ENCODE measurements around the gene OR10K1.

Gene OR10K1

DNA sequence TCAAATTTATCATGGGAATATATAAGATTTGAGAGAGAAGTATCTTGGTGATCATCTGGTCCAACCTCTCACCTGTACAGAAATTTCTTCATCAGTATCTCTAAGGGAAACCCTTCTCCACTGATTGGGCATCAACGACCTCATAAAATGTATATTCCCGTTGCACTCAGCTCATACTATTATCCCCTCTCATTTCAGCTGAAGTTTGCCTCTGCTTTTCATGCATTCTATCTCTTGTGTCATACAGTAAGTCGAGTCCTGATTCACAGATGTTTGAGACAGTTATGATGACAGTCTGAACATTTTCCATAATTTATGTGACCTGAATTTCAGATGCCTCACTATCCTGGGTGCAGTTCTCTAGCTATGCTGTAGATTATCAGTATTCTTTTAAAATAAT, 31.4 kb downstream of the OR10K1 start:
- Mint-ChIP-seq H3K27me3 (peaks cover 7% of the 10 kb centered on the region), H3K4me3 (no peak overlapping the region), H3K9me3 (no peaks in the 10 kb centered on the region), H3K4me1 (no peaks in the 10 kb centered on the region), H3K36me3 (ENCODE audit: low read depth) (no peaks in the 10 kb centered on the region), H3K27ac (no peak overlapping the region)
- DNase-seq (no peak), ATAC-seq (no peak)

DNA sequence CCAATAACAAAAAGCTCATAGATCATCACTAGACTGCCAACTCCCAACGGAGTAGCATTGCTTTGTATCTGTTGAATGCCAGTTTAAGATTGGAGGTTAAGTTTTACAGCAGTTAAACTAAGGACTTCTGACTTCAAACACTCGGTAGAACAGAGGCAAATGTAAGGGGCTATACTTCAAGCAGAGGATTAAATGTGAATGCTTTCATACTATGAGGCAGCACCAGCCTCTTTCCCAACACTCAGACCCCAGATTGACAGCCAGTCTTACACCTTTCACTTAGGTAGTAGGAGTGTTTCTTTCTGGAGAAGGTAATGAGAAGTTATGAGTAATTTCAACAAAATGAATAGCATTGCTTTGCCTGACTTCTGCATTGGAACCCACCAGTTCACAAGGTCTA, 33.2 kb downstream of the OR10K1 start:
- ATAC-seq, result no peak
- Mint-ChIP-seq H3K27ac (no peak overlapping the region), H3K9me3 (no peaks in the 10 kb centered on the region), H3K36me3 (ENCODE audit: low read depth) (no peaks in the 10 kb centered on the region), H3K4me3 (no peak overlapping the region), H3K4me1 (no peaks in the 10 kb centered on the region), H3K27me3 (peaks cover 5% of the 10 kb centered on the region)
- DNase-seq, result no peak

DNA sequence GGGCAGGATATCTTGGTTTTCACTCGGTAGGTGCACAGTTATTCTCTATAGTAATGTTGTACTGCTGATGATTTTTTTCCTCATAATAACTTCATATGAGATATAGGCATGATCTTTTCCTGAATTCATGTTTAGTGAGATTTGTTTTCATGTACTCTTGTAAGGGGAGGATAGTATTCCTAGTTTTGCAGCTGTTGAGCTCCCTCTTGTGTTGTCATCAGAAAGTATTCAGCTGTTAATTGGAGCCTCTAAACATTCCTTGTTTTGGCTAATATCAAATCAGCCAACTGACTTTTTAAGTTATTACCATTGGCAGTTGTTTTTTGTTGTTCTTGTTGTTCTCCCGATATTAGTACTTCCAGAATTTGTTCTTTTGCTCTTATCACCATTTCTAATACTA, 34.7 kb downstream of the OR10K1 start:
- H3K36me3 Mint-ChIP-seq (ENCODE audit: low read depth), result no peaks in the 10 kb centered on the region

DNA sequence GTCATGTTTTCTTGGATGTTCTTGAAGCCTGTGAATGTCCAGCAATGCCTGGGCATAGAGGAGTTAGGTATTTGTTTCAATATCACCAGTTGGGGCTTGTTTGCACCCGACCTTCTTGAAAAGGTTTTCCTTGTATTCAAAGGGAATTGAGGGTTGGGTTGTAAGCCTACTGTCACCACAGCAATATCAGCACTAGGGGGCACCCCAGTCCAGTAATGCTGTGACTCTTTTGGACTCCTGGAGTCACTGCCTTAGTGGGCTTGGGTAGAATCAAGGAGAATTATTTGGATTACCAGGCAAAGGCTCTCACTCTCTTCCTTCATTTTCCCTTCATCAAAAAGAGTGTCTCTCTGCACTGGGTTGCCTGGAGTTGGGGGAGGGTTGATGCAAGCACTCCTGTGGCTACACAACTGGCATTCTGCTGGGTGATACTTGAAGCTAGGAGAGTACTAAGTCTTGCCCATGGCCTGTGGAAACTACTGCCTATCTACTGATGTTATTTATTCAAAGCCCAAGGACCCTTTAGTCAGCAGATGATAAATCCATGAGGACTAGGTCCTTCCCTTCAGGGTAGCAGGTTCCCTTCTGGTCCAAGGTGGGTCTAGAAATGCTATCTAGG, 44.8 kb downstream of the OR10K1 start:
- ATAC-seq (no peak), DNase-seq (peak; percentile 37)
- H3K27me3 Mint-ChIP-seq, result peaks cover 15% of the 10 kb centered on the region
- no peaks in the 10 kb centered on the region for H3K36me3 Mint-ChIP-seq (ENCODE audit: low read depth)
- no peaks in the 10 kb centered on the region for H3K4me1 Mint-ChIP-seq
- no peak overlapping the region for H3K4me3 Mint-ChIP-seq
- peaks cover 7% of the 10 kb centered on the region for H3K9me3 Mint-ChIP-seq
- no peak overlapping the region for H3K27ac Mint-ChIP-seq

More for the DNA sequence above, 34.7 kb downstream of the OR10K1 start:
- Mint-ChIP-seq H3K27me3 (peaks cover 7% of the 10 kb centered on the region), H3K4me1 (no peaks in the 10 kb centered on the region), H3K9me3 (no peaks in the 10 kb centered on the region), H3K27ac (no peak overlapping the region), H3K4me3 (no peak overlapping the region)
- DNase-seq (no peak), ATAC-seq (no peak)

DNA sequence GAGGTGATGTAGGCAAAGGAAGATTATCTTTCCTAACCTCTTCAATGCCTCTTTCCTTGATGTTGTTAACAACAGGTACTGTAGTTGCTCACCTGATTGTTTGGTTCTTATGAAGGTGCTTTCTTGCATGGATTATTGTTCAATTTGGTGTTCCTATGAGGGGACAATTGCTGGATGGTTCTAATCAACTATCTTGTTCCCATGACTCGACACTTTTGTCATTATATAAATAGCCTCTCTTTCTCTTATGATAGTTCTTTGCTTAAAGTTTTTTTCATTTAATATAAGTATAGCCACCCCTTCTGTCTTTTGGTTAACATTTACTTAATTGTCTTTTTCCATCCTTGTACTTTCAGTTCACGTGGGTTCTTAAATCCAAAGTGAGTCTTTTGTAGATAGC, 45.9 kb downstream of the OR10K1 start:
- H3K9me3 Mint-ChIP-seq, result peaks cover 3% of the 10 kb centered on the region
- no peak overlapping the region for H3K4me3 Mint-ChIP-seq
- H3K36me3 Mint-ChIP-seq (ENCODE audit: low read depth), result no peaks in the 10 kb centered on the region
- DNase-seq, result no peak
- H3K27me3 Mint-ChIP-seq, result peaks cover 15% of the 10 kb centered on the region
- H3K4me1 Mint-ChIP-seq, result no peaks in the 10 kb centered on the region
- ATAC-seq, result no peak
- H3K27ac Mint-ChIP-seq, result no peak overlapping the region

DNA sequence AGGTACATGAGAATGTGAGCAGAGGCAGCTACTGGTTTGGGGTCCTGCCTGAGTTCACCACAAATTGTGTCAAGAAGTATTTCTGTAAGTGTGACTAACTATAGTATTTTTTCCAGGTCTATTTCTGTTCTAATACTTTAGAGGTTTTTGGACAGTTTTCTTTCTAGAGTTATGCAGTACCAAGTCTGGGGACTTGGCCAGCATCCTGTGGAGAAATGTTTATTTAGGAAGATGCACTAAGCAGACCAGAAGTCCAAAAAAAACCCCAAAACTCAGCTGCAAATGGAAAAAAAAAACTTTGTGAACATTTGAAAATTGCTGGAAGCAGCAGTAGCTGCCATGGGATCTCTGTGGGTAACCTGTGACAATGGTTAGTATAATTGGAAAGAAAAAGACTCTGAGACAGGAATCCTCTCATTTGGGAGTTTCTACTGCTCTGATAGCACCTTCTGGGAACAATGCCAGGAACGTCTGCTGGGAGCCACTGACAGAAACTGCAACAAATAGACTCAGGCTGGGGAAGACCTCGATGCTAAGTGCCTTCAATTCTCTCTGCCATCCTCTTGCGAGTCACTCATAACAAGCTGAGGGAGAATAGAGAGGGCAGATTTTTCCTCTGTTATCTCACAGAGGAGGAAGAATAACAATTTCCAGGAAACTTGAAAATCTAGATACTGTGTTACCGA, 48.0 kb downstream of the OR10K1 start:
- Mint-ChIP-seq H3K4me3 (no peak overlapping the region), H3K4me1 (no peaks in the 10 kb centered on the region), H3K9me3 (no peaks in the 10 kb centered on the region), H3K36me3 (ENCODE audit: low read depth) (no peaks in the 10 kb centered on the region), H3K27me3 (peaks cover 15% of the 10 kb centered on the region), H3K27ac (no peak overlapping the region)
- DNase-seq, result no peak
- no peak for ATAC-seq

DNA sequence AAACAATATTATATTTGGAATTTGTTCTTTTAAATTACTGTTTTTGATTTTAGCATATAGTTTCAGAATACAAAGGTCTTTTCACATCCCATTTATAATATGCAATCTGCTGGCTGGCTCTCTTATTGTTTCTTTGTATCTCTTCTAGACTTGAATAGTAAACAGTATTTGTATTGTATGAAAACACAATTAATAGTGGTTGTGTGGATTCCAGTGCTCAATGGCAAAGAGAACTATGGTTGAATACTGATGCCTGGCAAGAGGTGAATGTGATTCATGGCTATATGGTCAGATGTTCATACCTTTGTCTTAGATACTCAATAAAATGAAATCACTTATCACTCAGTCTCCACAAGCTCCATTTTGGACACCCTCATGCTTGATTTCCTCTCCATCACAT, 55.3 kb downstream of the OR10K1 start:
- no peaks in the 10 kb centered on the region for H3K9me3 Mint-ChIP-seq

More for the DNA sequence above, 55.3 kb downstream of the OR10K1 start:
- H3K27ac Mint-ChIP-seq, result no peak overlapping the region
- peaks cover 10% of the 10 kb centered on the region for H3K27me3 Mint-ChIP-seq
- no peak for DNase-seq
- H3K4me1 Mint-ChIP-seq, result no peaks in the 10 kb centered on the region
- ATAC-seq, result no peak
- no peak overlapping the region for H3K4me3 Mint-ChIP-seq
- no peaks in the 10 kb centered on the region for H3K36me3 Mint-ChIP-seq (ENCODE audit: low read depth)
